Keratinocyte (primary cell): ENCODE measurements around the gene FGF12.

ENCODE experiments used
- CTCF ChIP-seq, 3 experiments: IDR thresholded peaks in 1 of 3; conservative IDR thresholded peaks in 1 of 3; optimal IDR thresholded peaks in 1 of 3; 2 replicates in 2 of 3; 3 replicates in 1 of 3; pipeline versions ENCODE3 to v1.5.1; 2011; ENCODE audit warnings: low read length in 3 of 3, mild to moderate bottlenecking in 3 of 3, moderate library complexity in 2 of 3, control low read depth in 1 of 3, inconsistent platforms in 1 of 3; ENCODE audit not compliant: insufficient read depth in 2 of 3; ENCODE audit errors: extremely low read depth in 1 of 3
- EZH2 ChIP-seq: IDR thresholded peaks from one replicate; pipeline ENCODE4 v1.6.1; 2012; ENCODE audit warnings: inconsistent platforms, mild to moderate bottlenecking, low read length, moderate library complexity

GRCh38 chr3:192371870-192372400, 355.4 kb downstream of the FGF12 start:
- no peak for TF ChIP-seq CTCF (optimal IDR thresholded peaks at IDR 0.05 in 1 of 3, IDR thresholded peaks at IDR 0.05 in 1 of 3, conservative IDR thresholded peaks at IDR 0.05 in 1 of 3; ENCODE audit: extremely low read depth in 1 of 3, insufficient read depth in 2 of 3, low read length in 3 of 3)
- no peak for TF ChIP-seq EZH2
